Heart right ventricle (tissue), 16 donors: ENCODE measurements around the gene HIPK3. TPM values are rescaled to one million over a fixed set of nuclear protein-coding genes. Genes with fewer than 3 reads are reported as not detected.

Experiments used
- ATAC-seq, 8 donors: fragments of 200-7000 bp; cut with Tn5 transposase; one replicate each; pipeline ENCODE4 v1.9.1; 2020; ENCODE audit warnings: mild to moderate bottlenecking in 8 of 8, moderate library complexity in 8 of 8, moderate number of reproducible peaks in 1 of 8
- DNase-seq, 2 donors: peaks; one replicate each; pipeline ENCODE4 v3.0.0-alpha.2; 2020
- H3K27ac ChIP-seq, 10 donors: fragments of 200-600 bp; sonication (generic) in 2 of 10; one replicate each; pipeline versions ENCODE4 v1.5.0 to v1.8.0; 2020 to 2022; ENCODE audit warnings: mild to moderate bottlenecking in 3 of 10
- H3K27me3 ChIP-seq, 7 donors: fragments of 200-600 bp; one replicate each; pipeline ENCODE4 v1.8.0; 2021 to 2022; ENCODE audit warnings: mild to moderate bottlenecking in 2 of 7
- H3K36me3 ChIP-seq, 9 donors: fragments of 200-600 bp; sonication (generic) in 1 of 9; one replicate each; pipeline versions ENCODE4 v1.5.0 to v1.8.0; 2020 to 2022; ENCODE audit warnings: mild to moderate bottlenecking in 2 of 9
- H3K4me1 ChIP-seq, 9 donors: fragments of 200-600 bp; sonication (generic) in 1 of 9; one replicate each; pipeline versions ENCODE4 v1.5.0 to v1.8.0; 2020 to 2022; ENCODE audit warnings: mild to moderate bottlenecking in 4 of 9
- H3K4me3 ChIP-seq, 10 donors: fragments of 200-600 bp; sonication (generic) in 2 of 10; one replicate each; pipeline versions ENCODE4 v1.5.0 to v1.8.0; 2020 to 2022; ENCODE audit warnings: mild to moderate bottlenecking in 7 of 10, moderate library complexity in 2 of 10
- H3K9me3 ChIP-seq, 11 donors: fragments of 200-600 bp in 10 of 11; sonication (generic) in 2 of 11; one replicate each; pipeline versions ENCODE4 v1.5.0 to v1.8.0; 2013 to 2022; ENCODE audit warnings: mild to moderate bottlenecking in 2 of 11, control low read depth in 1 of 11, moderate library complexity in 1 of 11
- whole genome bisulfite sequencing, 2 donors: extraction: QIAGEN DNeasy Blood & Tissue Kit; methylation state at CpG; one replicate each; pipeline ENCODE4 v1.1.7; 2013; ENCODE audit warnings: inconsistent platforms in 1 of 2; 5-methylcytosine and 5-hydroxymethylcytosine counted together
- intact Hi-C, 10 donors: fragments of 100-400 bp; cut with DNase I; formaldehyde crosslinking; loops; one replicate each; pipeline versions ENCODE4 v1.11.1 to v1.14.2; 2022
- polyA plus RNA-seq, 2 donors: library from polyadenylated mRNA; stranded (reverse); fragments of 200-250 nt; gene quantifications; one replicate each; pipeline ENCODE4 v1.2.3, GENCODE V29; 2013
- total RNA-seq, 10 donors: library from RNA; stranded (reverse); fragmentation: NEBNext Ultra II Directional in 3 of 10; extraction: Animal tissue kit (Norgen Biotek cat#: 25700) in 3 of 10; gene quantifications; one replicate each; pipeline versions ENCODE4 v1.2.1 to v1.2.4, GENCODE V29; 2021 to 2023
- TF ChIP-seq, protein P1 (sequence below), 9 donors: fragments of 200-600 bp; sonication (generic) in 2 of 9; IDR thresholded peaks; one replicate each; pipeline versions ENCODE4 v1.5.0 to v1.8.0; 2021 to 2022; ENCODE audit warnings: antibody characterized with exemption in 9 of 9, mild to moderate bottlenecking in 5 of 9, moderate library complexity in 1 of 9
- donor health status: Arrhythmogenic right ventricular cardiomyopathy.
- donor health status: ischemic (EF 13 %, LVEDD 7.1; RV severe dilation, severe dysfunction).
- donor health status: healthy with polysubstance abuse.
- donor health status: DM: no; HTN: yes; CAD: no.
- donor health status: DM: no; HTN: no; CAD: no.
- donor health status: ischemic (EF 25% LVEDD 6.9; RV normal size, moderate dysfunction).
- donor health status: ischemic (EF 25% LVEDD 5.7; RV mildly dilated, moderate dysfunction).
- donor health status: healthy.
- donor health status: DM: yes; HTN: yes; CAD: no.
- donor health status: Ischemic cardiomyopathy.
- donor health status: ischemic (EF 35%, LVEDD 5.7; RV mildly dilated, moderate dysfunction).
- donor health status: nonischemic (EF 11% LVEDD 7.7; RV severe dilation, severe dysfunction).
- donor health status: DM: yes; HTN: yes; CAD: no.
- donor health status: PGD.
- donor health status: ischemic (EF 29% LVEDD 5.4; RV normal size, mild dysfunction).
- donor health status: nonischemic (EF 23%, LVEDD 6.1; RV moderate dilation, normal function).

Gene HIPK3
- total and polyA plus RNA-seq, 12 donors = 15.9 to 334 (median 276) TPM

DNA sequence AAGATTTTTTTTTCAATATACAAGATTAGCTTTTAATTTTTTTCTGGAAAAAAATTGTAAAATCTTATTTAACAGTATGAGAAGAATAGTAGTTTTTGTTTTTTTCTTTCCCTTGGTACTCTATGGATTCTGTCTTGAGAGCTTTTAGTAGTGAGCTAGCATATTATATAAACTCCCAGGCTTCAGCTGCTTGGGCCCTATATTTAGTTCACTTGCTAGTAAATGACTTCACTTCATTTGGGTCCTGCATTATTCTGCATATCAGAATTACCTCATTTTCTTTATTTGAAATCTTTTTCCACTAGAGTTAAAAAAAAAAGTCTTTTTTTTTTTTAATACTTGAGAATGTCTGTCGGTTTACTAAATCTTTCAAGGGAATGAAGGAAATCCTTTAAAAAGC, 33.1 kb downstream of the HIPK3 start:
- H3K27me3 ChIP-seq = no peaks in the 10 kb centered on the region
- intact Hi-C loops = no loop called here
- peak in 7 of 8 donors; percentile 60 to 86 (median 76) for ATAC-seq
- H3K36me3 ChIP-seq = peaks cover 0 to 47% (median 9%) of the 10 kb centered on the region in 9 donors
- H3K27ac ChIP-seq = peak overlapping the region; percentile 45 to 90 (median 86)
- TF ChIP-seq, protein P1, sequence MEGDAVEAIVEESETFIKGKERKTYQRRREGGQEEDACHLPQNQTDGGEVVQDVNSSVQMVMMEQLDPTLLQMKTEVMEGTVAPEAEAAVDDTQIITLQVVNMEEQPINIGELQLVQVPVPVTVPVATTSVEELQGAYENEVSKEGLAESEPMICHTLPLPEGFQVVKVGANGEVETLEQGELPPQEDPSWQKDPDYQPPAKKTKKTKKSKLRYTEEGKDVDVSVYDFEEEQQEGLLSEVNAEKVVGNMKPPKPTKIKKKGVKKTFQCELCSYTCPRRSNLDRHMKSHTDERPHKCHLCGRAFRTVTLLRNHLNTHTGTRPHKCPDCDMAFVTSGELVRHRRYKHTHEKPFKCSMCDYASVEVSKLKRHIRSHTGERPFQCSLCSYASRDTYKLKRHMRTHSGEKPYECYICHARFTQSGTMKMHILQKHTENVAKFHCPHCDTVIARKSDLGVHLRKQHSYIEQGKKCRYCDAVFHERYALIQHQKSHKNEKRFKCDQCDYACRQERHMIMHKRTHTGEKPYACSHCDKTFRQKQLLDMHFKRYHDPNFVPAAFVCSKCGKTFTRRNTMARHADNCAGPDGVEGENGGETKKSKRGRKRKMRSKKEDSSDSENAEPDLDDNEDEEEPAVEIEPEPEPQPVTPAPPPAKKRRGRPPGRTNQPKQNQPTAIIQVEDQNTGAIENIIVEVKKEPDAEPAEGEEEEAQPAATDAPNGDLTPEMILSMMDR (IDR thresholded peaks at IDR 0.05) = no peak
- no peaks in the 10 kb centered on the region for H3K9me3 ChIP-seq
- H3K4me3 ChIP-seq = peak overlapping the region in 4 of 10 donors; percentile 3 to 15 (median 8)
- peaks cover 0 to 85% (median 63%) of the 10 kb centered on the region in 9 donors for H3K4me1 ChIP-seq
- WGBS, 2 donors = 13 to 19% methylated on average over 1 of the region's 1 CpG
- no peak for DNase-seq

DNA sequence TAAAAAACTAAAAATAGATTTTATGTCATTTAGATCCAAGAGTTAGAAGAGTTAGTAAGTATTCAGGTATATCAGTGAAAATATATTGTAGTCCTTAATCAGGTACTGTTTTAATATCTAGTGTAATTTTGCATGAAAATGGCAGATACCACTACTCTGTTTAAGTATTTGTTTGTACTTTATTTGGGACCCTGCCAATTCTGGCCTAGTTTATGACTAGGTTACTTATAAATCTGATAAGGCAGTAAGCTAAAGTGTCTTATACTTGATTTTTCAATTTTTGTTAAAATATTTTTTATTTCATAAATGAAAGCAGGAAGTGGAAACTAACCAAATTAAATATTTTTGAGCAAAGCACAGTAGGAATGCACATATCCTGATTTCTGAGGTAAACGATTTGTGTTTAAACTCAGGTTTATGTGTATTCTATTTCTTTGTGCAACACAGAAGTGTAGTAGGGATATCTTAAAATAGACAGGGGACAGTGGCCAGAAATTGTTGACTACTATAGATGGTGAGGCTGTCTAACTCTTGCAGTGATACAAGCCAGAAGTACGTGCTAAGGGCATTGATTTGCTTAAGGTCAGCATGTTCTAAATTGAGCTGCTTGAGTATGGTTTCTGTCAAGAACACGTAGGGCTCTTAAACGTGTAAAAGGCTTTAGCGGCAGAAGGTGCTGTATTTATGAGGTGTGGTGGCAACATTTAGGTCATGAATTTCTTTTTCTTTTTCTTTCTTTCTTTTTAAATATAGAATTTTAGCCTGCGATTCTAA, 34.0 kb downstream of the HIPK3 start:
- DNase-seq (peak in 1 of 2 donors; percentile 59), ATAC-seq (peak; percentile 71 to 97 (median 94))
- H3K4me1 ChIP-seq = peaks cover 4 to 87% (median 64%) of the 10 kb centered on the region in 9 donors
- peaks cover 0 to 52% (median 9%) of the 10 kb centered on the region in 9 donors for H3K36me3 ChIP-seq
- 15 to 19% methylated on average over 6 of the region's 6 CpGs for WGBS, 2 donors
- TF ChIP-seq, protein P1 (IDR thresholded peaks at IDR 0.05) = no peak
- H3K4me3 ChIP-seq = peak overlapping the region in 6 of 10 donors; percentile 11 to 31 (median 17)
- intact Hi-C loops = no loop called here
- H3K27ac ChIP-seq = peak overlapping the region; percentile 61 to 90 (median 86)
- H3K27me3 ChIP-seq = no peaks in the 10 kb centered on the region
- no peaks in the 10 kb centered on the region for H3K9me3 ChIP-seq

DNA sequence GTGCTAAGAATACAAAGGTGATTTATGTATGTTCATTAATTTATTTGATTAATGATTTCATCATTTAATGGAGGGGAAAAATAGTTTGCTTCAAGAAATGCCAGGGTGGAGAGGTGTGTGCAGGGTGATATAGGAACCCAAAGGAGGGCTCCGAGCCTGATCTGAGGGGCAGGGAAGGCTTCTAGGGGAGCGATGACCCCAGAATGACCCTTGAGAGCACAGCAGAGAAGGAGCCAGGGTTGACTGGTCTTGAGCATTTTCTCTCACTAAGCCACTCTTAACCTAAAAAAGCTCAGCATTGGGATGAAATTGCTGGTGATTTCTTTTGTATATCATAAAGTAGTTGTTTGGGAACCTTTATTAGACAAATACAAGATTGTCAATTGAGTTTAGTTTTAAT, 35.1 kb downstream of the HIPK3 start:
- WGBS, 2 donors = 42 to 75% methylated on average over 2 of the region's 2 CpGs
- TF ChIP-seq, protein P1 (IDR thresholded peaks at IDR 0.05) = no peak
- Histone ChIP-seq H3K4me3 (peak overlapping the region in 2 of 10 donors; percentile 15 to 31), H3K36me3 (peaks cover 0 to 43% (median 0%) of the 10 kb centered on the region in 9 donors), H3K9me3 (no peaks in the 10 kb centered on the region), H3K27ac (peak overlapping the region; percentile 61 to 90 (median 86)), H3K4me1 (peaks cover 10 to 89% (median 74%) of the 10 kb centered on the region in 9 donors), H3K27me3 (no peaks in the 10 kb centered on the region)
- ATAC-seq (peak in 1 of 8 donors; percentile 43), DNase-seq (no peak)
- intact Hi-C loops = no loop called here

DNA sequence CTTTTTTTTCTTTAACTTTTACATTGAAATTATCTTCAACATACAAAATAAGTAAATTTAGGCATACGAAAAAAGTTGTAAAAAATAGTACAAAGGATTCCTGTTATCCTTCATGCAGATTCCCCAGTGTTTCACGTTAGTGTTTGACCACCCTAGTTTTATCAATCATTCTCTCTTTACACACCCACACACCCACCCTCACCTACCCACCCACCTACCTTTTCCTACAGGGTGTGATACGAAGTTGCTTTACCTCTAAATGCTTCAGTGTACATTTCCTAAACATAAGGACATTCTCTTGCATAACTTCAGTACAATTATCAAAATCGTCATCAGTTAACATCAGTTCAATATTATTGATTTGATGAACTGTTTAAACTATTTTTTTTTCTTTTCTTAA, 37.0 kb downstream of the HIPK3 start:
- no peak for ATAC-seq
- intact Hi-C loops = loop anchor here in 1 of 10 donors (1.0 kb wide), 1 partner anchor 39 kb away; no protein-coding TSS in a partner anchor
- WGBS, 2 donors = 73 to 82% methylated on average over 4 of the region's 4 CpGs

More for the DNA sequence above, 37.0 kb downstream of the HIPK3 start:
- Histone ChIP-seq H3K27ac (peak overlapping the region in 4 of 10 donors; percentile 2 to 86 (median 18)), H3K27me3 (no peaks in the 10 kb centered on the region), H3K9me3 (peaks cover 0 to 7% (median 4%) of the 10 kb centered on the region in 11 donors), H3K36me3 (peaks cover 0 to 35% (median 0%) of the 10 kb centered on the region in 9 donors), H3K4me3 (no peak overlapping the region), H3K4me1 (peaks cover 10 to 72% (median 60%) of the 10 kb centered on the region in 9 donors)
- DNase-seq = no peak
- TF ChIP-seq, protein P1 (IDR thresholded peaks at IDR 0.05) = no peak
